ENCODE measurements around the gene DTHD1. TPM values are rescaled to one million over a fixed set of nuclear protein-coding genes. Genes with fewer than 3 reads are reported as not detected.

DTHD1 gene
- total RNA-seq, 2 experiments from 2014 or later = 1.2 to 1.3 TPM

DNA sequence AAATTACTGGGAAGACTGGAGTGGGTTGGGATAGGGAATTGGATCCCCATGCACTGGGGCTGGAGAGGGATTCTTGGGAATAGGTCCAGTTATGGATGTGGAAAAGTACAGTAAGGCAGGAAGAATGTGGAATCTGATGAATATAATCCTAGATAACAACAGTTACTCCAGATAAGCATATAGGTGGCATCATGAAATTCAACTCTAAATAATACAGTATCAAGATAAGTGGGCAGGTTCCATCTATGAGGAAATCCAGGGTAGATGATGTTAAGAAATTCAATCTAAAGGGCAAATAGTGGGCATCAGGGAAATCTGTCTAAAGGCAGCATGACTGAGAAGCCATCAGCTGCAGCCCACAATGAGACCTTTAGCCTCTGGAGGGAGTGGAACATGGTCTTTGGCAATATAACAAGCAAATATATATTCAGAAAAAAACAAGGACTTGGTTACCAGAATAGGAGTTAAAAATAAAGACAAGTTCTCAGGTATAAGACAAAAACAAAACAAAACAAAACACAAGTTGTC, 1.2 kb downstream of the DTHD1 start:
- no peaks in the 10 kb centered on the region for H3K9me3 Mint-ChIP-seq
- no peak for ATAC-seq
- no peaks in the 10 kb centered on the region for H3K27me3 Mint-ChIP-seq
- CTCF ChIA-PET = interaction anchor here (1.4 to 2.1 kb wide), 2 partner anchors 12 to 117 kb away, joined by 6 read pairs; no protein-coding TSS in a partner anchor
- intact Hi-C loops (cut with micrococcal nuclease) = no loop called here
- peaks cover 74% of the 10 kb centered on the region for H3K4me1 Mint-ChIP-seq (ENCODE audit: low read depth)
- H3K4me3 Mint-ChIP-seq = peak overlapping the region; percentile 54
- peaks cover 1% of the 10 kb centered on the region for H3K36me3 Mint-ChIP-seq (ENCODE audit: low read depth)
- DNase-seq = no peak
- POLR2A ChIA-PET = interaction anchor here (1.1 to 2.2 kb wide), 4 partner anchors 18 to 50 kb away, joined by 3 to 13 read pairs (median 4); partner anchors contain the start of gene ARAP2
- TF ChIP-seq, protein P1, sequence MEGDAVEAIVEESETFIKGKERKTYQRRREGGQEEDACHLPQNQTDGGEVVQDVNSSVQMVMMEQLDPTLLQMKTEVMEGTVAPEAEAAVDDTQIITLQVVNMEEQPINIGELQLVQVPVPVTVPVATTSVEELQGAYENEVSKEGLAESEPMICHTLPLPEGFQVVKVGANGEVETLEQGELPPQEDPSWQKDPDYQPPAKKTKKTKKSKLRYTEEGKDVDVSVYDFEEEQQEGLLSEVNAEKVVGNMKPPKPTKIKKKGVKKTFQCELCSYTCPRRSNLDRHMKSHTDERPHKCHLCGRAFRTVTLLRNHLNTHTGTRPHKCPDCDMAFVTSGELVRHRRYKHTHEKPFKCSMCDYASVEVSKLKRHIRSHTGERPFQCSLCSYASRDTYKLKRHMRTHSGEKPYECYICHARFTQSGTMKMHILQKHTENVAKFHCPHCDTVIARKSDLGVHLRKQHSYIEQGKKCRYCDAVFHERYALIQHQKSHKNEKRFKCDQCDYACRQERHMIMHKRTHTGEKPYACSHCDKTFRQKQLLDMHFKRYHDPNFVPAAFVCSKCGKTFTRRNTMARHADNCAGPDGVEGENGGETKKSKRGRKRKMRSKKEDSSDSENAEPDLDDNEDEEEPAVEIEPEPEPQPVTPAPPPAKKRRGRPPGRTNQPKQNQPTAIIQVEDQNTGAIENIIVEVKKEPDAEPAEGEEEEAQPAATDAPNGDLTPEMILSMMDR (IDR thresholded peaks at IDR 0.05) = no peak
- peak overlapping the region; percentile 80 for H3K27ac Mint-ChIP-seq

DNA sequence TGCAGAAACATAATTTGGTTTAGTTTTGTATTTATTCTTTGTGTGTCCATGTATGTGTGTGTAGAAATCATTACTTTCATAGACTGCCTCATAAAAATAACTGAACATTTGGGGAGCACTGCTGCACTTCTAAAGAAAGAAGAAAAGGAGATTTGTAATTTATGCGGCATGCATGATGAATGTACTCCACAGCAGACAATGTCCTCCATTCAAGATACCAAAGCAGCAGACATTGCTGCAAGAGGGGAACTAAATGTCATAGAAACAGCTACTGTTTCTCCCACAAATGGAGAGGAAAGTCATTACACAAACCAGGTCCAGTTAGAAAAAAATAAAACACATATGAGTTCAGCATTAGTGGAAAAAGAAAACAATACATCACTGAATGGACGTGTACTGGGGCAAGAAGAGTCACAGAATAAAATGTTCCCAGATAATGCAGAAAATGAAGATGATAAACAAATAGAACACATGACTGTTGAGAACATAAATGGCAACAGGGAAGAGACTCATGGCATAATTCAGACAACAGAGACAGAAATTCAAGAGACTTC, 2.6 kb downstream of the DTHD1 start:
- Mint-ChIP-seq H3K27ac (peak overlapping the region; percentile 80), H3K9me3 (no peaks in the 10 kb centered on the region), H3K36me3 (ENCODE audit: low read depth) (peaks cover 1% of the 10 kb centered on the region), H3K4me1 (ENCODE audit: low read depth) (peaks cover 68% of the 10 kb centered on the region), H3K27me3 (no peaks in the 10 kb centered on the region), H3K4me3 (peak overlapping the region; percentile 54)
- TF ChIP-seq, protein P1 (IDR thresholded peaks at IDR 0.05) = no peak
- intact Hi-C loops (cut with micrococcal nuclease) = no loop called here
- ChIA-PET POLR2A (interaction anchor here (0.6 to 1.0 kb wide), 3 partner anchors 18 to 188 kb away, joined by 3 read pairs; no protein-coding TSS in a partner anchor), CTCF (interaction anchor here (1.2 to 1.5 kb wide), 2 partner anchors 19 to 41 kb away, joined by 3 to 6 read pairs; no protein-coding TSS in a partner anchor)
- ATAC-seq = no peak
- DNase-seq = no peak

DNA sequence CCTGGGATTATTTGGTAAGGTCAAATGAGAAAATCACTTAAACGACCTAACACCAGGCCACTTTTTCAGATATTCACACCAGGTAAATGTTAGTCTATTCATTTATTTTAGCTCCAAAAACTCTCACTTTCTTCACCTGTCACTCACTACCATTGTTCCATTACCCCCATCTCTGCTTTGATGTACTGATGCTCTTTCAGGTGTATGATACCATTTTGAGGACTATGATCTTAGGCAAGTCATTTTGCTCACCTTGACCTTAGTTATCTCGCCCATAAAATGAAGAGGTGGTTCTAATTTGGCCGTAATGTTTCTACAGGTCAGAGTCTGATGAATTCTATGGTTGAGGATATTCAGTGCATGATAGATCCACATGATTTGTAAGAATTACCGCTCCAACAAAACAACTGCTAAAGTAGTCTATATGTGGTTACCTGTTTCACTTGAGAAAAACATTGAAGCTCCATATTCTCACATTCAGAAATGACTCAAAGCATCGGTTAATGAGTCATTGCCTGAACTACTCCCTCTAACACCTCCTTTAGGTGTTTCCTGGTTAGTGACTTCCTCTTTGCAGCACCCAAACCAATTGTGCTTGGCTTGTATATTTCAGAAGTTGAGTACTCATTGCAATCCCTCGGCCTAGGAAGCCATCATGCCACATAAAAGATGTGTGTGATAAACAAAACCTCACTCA, 4.5 kb downstream of the DTHD1 start:
- Mint-ChIP-seq H3K27me3 (no peaks in the 10 kb centered on the region), H3K4me3 (peak overlapping the region; percentile 48), H3K36me3 (ENCODE audit: low read depth) (peaks cover 1% of the 10 kb centered on the region), H3K27ac (peak overlapping the region; percentile 90), H3K9me3 (no peaks in the 10 kb centered on the region), H3K4me1 (ENCODE audit: low read depth) (peaks cover 52% of the 10 kb centered on the region)
- TF ChIP-seq, protein P1 (IDR thresholded peaks at IDR 0.05) = no peak
- ChIA-PET POLR2A (interaction anchor here (0.8 to 2.4 kb wide), 11 partner anchors 15 to 63 kb away, joined by 3 to 28 read pairs (median 6); partner anchors contain the start of gene ARAP2), CTCF (interaction anchor here (0.7 to 1.7 kb wide), 8 partner anchors 14 to 113 kb away, joined by 3 to 8 read pairs (median 3); no protein-coding TSS in a partner anchor)
- peak; percentile 77 for DNase-seq
- intact Hi-C loops (cut with micrococcal nuclease) = loop anchor here (1.0 to 5.0 kb wide), 3 partner anchors 37 to 1366 kb away; partner anchors contain the start of gene ARAP2
- peak; percentile 93 for ATAC-seq

DNA sequence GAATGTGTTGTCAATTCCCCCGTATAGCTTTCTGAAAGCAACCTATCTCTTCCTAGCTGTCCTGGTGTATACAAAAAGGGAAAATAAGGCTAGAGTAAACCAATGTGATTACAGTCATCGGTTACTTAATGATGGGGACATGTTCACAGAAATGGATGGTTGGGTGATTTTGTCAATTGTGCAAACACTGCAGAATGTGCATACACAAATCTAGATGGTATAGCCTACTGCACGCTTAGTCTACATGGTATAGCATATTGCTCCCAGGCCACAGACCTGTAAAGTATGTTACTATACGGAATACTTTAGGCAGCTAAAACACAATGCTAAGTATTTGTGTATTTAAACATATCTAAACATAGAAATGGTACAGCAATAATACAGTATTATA, 5.1 kb downstream of the DTHD1 start:
- Mint-ChIP-seq H3K9me3 (no peaks in the 10 kb centered on the region), H3K27ac (peak overlapping the region; percentile 90), H3K27me3 (no peaks in the 10 kb centered on the region), H3K4me1 (ENCODE audit: low read depth) (peaks cover 50% of the 10 kb centered on the region), H3K36me3 (ENCODE audit: low read depth) (peaks cover 1% of the 10 kb centered on the region), H3K4me3 (peak overlapping the region; percentile 22)
- ChIA-PET POLR2A (interaction anchor here (0.8 to 2.4 kb wide), 11 partner anchors 15 to 63 kb away, joined by 3 to 28 read pairs (median 6); partner anchors contain the start of gene ARAP2), CTCF (interaction anchor here (0.7 to 1.2 kb wide), 3 partner anchors 14 to 113 kb away, joined by 3 to 4 read pairs (median 3); no protein-coding TSS in a partner anchor)
- intact Hi-C loops (cut with micrococcal nuclease) = loop anchor here (1.0 to 5.0 kb wide), 3 partner anchors 37 to 1366 kb away; partner anchors contain the start of gene ARAP2
- TF ChIP-seq, protein P1 (IDR thresholded peaks at IDR 0.05) = no peak
- ATAC-seq (no peak), DNase-seq (no peak)
